GM12875 (cell line): ENCODE results near the gene ANKFY1.

Source experiments
- H3K4me3 ChIP-seq: one replicate; pipeline ENCODE4 v1.5.1; 2011; ENCODE audit warnings: low read depth, low read length, control low read depth
- TF ChIP-seq, protein P1 (sequence below): IDR thresholded peaks from 2 replicates; pipeline ENCODE4 v1.5.1; 2011; ENCODE audit warnings: low read depth, mild to moderate bottlenecking, control low read depth, inconsistent platforms, low read length, moderate library complexity, borderline replicate concordance; ENCODE audit not compliant: insufficient read depth

ANKFY1 gene

DNA sequence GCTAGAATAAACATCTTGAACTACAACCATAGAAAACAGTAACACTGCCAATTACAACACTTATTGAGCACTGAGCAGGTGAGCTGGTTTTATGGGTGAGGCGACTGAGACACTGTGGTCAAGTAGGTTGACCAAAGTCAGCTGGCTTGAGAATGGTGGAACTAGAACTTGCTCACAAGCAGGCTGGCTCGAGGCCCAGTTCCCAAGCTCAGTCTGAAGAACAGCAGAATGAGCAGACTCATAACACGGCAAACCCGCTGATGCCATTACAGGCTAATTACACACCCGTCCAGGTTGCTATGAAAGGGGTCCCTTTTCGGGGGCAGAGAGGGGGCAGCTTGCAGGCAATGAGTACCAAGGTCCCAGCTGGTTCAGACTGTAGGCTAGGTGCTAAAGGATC is 127.4 kb downstream of the ANKFY1 start:
- H3K4me3 ChIP-seq, result no peak overlapping the region
- TF ChIP-seq, protein P1, sequence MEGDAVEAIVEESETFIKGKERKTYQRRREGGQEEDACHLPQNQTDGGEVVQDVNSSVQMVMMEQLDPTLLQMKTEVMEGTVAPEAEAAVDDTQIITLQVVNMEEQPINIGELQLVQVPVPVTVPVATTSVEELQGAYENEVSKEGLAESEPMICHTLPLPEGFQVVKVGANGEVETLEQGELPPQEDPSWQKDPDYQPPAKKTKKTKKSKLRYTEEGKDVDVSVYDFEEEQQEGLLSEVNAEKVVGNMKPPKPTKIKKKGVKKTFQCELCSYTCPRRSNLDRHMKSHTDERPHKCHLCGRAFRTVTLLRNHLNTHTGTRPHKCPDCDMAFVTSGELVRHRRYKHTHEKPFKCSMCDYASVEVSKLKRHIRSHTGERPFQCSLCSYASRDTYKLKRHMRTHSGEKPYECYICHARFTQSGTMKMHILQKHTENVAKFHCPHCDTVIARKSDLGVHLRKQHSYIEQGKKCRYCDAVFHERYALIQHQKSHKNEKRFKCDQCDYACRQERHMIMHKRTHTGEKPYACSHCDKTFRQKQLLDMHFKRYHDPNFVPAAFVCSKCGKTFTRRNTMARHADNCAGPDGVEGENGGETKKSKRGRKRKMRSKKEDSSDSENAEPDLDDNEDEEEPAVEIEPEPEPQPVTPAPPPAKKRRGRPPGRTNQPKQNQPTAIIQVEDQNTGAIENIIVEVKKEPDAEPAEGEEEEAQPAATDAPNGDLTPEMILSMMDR, result no peak

DNA sequence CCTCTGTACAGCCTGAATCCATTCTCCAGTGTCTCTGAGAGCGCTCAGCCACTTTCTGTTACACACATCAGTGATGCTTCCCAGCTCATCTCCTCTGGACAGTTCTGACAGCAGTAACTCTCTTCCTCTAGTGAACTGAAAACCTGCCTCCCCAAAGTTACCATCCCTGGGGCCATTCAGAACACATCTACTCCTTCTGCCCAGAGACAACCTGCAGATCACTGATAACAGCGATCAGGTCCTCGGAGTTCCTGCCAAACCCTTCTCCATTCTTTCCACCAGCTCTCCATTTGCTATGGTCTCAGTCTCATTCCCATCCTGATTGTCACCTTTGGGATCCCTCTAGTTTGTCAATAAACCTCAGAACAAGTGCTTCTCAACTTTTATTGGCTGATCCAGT is 128.3 kb downstream of the ANKFY1 start:
- TF ChIP-seq, protein P1, result no peak
- no peak overlapping the region for H3K4me3 ChIP-seq

DNA sequence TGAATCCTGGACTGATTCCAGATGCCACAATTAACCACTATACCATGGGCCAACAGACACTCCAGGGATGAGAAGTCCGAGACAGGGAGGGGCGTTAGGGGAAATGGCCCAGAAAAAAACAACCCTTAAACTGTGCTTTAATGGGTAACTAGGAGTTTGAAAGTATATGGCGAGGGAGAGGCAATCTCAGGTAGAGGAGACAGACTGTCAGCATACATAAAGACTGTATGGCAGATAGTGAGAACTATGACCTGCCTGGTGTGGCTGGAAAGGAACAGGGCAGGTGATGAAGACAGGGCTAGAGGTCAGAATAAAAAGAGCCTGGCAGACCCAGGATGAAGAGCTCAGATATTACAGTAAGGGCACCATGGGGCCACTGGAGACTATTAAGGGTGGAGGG is 129.1 kb downstream of the ANKFY1 start:
- TF ChIP-seq, protein P1, result no peak
- H3K4me3 ChIP-seq, result no peak overlapping the region

DNA sequence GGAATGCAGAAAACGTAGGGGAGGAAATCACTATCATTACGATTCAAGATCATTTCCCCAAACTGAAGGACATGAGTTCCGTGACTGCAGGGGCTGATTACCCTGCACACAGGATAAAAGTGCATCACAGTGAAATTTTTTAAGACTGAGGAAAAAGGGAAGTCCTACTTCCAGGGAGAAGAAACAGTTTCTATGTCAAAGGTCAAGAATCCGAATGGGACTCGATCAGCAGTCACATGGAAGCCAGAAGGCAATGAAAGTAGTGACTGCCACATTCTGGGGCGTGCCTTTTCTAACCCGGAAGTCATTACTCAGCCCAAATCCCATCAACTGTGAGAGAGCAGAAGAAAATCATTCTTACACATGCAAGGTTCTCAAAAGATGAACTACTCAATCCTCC is 133.1 kb downstream of the ANKFY1 start:
- TF ChIP-seq, protein P1, result no peak

DNA sequence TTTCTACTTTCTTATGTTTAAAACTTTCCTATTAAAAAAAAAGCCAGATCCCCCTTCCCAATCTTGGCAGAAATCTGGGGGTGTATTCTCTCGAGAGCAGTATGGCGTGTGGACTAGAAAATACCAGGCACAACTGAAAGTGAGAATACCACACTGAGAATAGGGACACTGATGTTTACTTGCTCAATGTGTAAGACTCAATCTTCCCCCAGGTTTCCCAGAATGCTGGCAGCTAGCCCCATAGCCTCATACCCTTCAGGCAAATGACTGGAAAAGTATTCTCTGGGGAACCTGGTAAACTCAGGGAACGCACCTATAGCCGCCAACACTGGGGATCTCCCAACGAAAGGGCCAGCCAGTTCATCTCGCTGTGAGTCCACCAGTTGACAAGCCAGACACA is 136.2 kb downstream of the ANKFY1 start:
- TF ChIP-seq, protein P1, result no peak
- no peak overlapping the region for H3K4me3 ChIP-seq

More for the DNA sequence above, 133.1 kb downstream of the ANKFY1 start:
- no peak overlapping the region for H3K4me3 ChIP-seq

DNA sequence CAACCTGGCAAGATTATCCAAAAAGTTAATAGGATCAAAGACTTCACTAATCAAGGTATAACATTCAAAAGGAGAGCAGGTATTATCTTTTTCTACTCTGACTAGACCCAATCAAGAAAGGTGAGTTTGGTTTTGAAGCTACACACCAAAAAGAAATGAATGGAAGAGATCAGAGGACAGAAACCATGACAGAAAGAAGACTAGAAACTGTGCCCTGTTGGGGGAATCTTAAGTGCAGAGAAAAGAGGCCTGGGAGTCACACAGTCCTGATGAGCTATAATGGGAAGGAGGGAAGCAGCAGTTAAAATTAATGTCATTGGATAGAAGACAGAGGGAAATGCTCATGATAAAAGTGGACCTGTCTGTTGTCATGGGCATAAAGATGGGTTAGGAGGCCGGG is 138.2 kb downstream of the ANKFY1 start:
- no peak overlapping the region for H3K4me3 ChIP-seq
- TF ChIP-seq, protein P1, result no peak

DNA sequence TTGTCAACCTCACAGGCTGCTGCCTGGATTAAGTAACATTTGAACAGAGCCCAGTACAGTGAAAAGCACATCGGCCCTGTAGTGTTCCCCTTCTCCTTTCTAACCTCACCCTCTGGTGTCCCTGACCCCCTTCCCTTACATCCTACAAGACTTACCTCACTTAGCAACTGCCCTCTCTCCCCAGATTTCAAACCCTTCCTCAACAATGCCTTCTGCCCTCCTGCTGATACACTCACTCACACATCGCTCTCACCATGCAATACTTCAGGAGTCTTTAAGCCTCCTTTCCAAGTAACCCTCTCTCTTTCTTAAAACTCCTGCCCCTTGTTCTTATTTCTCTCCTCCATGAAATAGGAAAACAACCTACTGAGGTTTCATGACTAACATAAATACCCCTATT is 138.8 kb downstream of the ANKFY1 start:
- no peak overlapping the region for H3K4me3 ChIP-seq
- TF ChIP-seq, protein P1, result no peak
